HepG2 (cell line): ENCODE data around the gene KLHL3. TPM values are rescaled to one million over a fixed set of nuclear protein-coding genes. Genes with fewer than 3 reads are reported as not detected.

Source experiments
- ATAC-seq: fragments of 200-7000 bp; cut with Tn5 transposase; 3 replicates; pipeline ENCODE4 v1.9.1; 2020; ENCODE audit warnings: mild to moderate bottlenecking, moderate library complexity
- BruUV-seq: library from RNA; stranded (reverse); fragments of 400-500 nt; replicated peaks from 2 replicates; lab custom pipeline; 2021; lab: Mats Ljungman, UMichigan
- CTCF ChIA-PET: fragments of 300-600 bp; formaldehyde crosslinking; extraction: SDS; loops from one replicate; lab custom pipeline; 2021; ENCODE audit warnings: low total read pairs, inconsistent platforms, low intra/inter-chr PET ratio; lab: Yijun Ruan, JAX
- POLR2A ChIA-PET: fragments of 350-600 bp; sonication (Branson Sonifier 250); formaldehyde crosslinking; loops from one replicate; lab custom pipeline; 2020; ENCODE audit warnings: antibody characterized with exemption, inconsistent platforms; lab: Yijun Ruan, JAX
- DNase-seq: peaks from one replicate; pipeline ENCODE4 v3.0.0-alpha.2; 2015; ENCODE audit warnings: low spot score
- FAIRE-seq: peaks from 3 replicates; lab custom pipeline; 2011; peaks lifted over from hg19 to GRCh38; lab: Jason Lieb, UNC
- H2AFZ ChIP-seq: one replicate; pipeline ENCODE4 v1.6.1; 2011; ENCODE audit warnings: low read length, inconsistent platforms
- H3K27ac ChIP-seq: fragments of 300-600 bp; 3 replicates; pipeline ENCODE4 v1.8.0; 2011; ENCODE audit warnings: mixed run types, mild to moderate bottlenecking, mixed read lengths, low read length, inconsistent platforms; ENCODE audit not compliant: insufficient read depth; ENCODE audit errors: extremely low read length
- H3K27me3 ChIP-seq, 2 experiments: fragments of 200-600 bp in 1 of 2; 2 replicates in 1 of 2; 3 replicates in 1 of 2; pipeline versions ENCODE4 v1.6.0 to v1.8.0; 2011; ENCODE audit warnings: low read length in 2 of 2, mild to moderate bottlenecking in 2 of 2, moderate library complexity in 2 of 2, inconsistent platforms in 1 of 2; ENCODE audit not compliant: insufficient read depth in 2 of 2, control insufficient read depth in 1 of 2
- H3K36me3 ChIP-seq, 2 experiments: fragments of 200-600 bp in 1 of 2; replicated peaks in 1 of 2; 2 replicates in 1 of 2; 3 replicates in 1 of 2; pipeline versions ENCODE4 v1.5.1 to v1.8.0; 2011; ENCODE audit warnings: low read length in 2 of 2, inconsistent platforms in 1 of 2; ENCODE audit not compliant: insufficient read depth in 2 of 2, control insufficient read depth in 1 of 2
- H3K4me1 ChIP-seq: 2 replicates; pipeline ENCODE4 v1.5.1; 2012; ENCODE audit warnings: low read length, inconsistent platforms; ENCODE audit not compliant: insufficient read depth
- H3K4me2 ChIP-seq: 2 replicates; pipeline ENCODE4 v1.6.0; 2011; ENCODE audit warnings: low read depth, low read length, inconsistent platforms
- H3K4me3 ChIP-seq, 3 experiments: fragments of 200-600 bp in 1 of 3; sonication (generic), shearing (Covaris generic) in 1 of 3; replicated peaks in 1 of 3; 2 replicates each; pipeline ENCODE4 v1.5.1; 2011 to 2016; ENCODE audit warnings: low read length in 3 of 3, inconsistent platforms in 2 of 3, low read depth in 2 of 3, mild to moderate bottlenecking in 2 of 3, control low read depth in 1 of 3, mixed read lengths in 1 of 3; ENCODE audit not compliant: insufficient read depth in 1 of 3
- H3K79me2 ChIP-seq: one replicate; pipeline ENCODE4 v1.6.1; 2011; ENCODE audit warnings: low read length, inconsistent platforms; ENCODE audit not compliant: insufficient read depth
- H3K9ac ChIP-seq: 2 replicates; pipeline ENCODE4 v1.6.0; 2011; ENCODE audit warnings: mild to moderate bottlenecking, low read depth, low read length, inconsistent platforms; ENCODE audit not compliant: insufficient read depth
- H3K9me3 ChIP-seq: 2 replicates; pipeline ENCODE4 v1.5.1; 2012; ENCODE audit warnings: mild to moderate bottlenecking, low read length
- H4K20me1 ChIP-seq: 2 replicates; pipeline ENCODE4 v1.6.0; 2011; ENCODE audit warnings: inconsistent platforms, mild to moderate bottlenecking, low read length, moderate library complexity; ENCODE audit not compliant: insufficient read depth
- BRF2 ChIP-seq: sonication (generic); formaldehyde crosslinking; IDR thresholded peaks from 2 replicates; pipeline ENCODE4 v1.8.1; 2022; ENCODE audit warnings: mild to moderate bottlenecking, missing genetic modification reagents
- CREBL2 ChIP-seq: sonication (generic); formaldehyde crosslinking; IDR thresholded peaks from 2 replicates; pipeline ENCODE4 v1.8.1; 2023; ENCODE audit warnings: missing genetic modification reagents, mild to moderate bottlenecking, borderline replicate concordance
- E2F5 ChIP-seq: sonication (generic); formaldehyde crosslinking; conservative IDR thresholded peaks from 2 replicates; pipeline ENCODE4 v1.4.0; 2020; ENCODE audit warnings: missing genetic modification reagents
- ELF4 ChIP-seq: sonication (generic); formaldehyde crosslinking; IDR thresholded peaks from 2 replicates; pipeline ENCODE4 v1.5.0; 2020; ENCODE audit warnings: missing genetic modification reagents, mild to moderate bottlenecking, moderate library complexity, borderline replicate concordance
- EZH2 ChIP-seq: conservative IDR thresholded peaks from 2 replicates; pipeline ENCODE4 v1.6.1; 2012; ENCODE audit warnings: mild to moderate bottlenecking, low read depth, low read length, moderate library complexity
- GATA4 ChIP-seq: sonication (generic); IDR thresholded peaks from 2 replicates; pipeline ENCODE4 v1.6.1; 2016; ENCODE audit warnings: antibody characterized with exemption, low read depth, borderline replicate concordance
- HNF1A ChIP-seq, 2 experiments: sonication (generic) in 1 of 2; formaldehyde crosslinking in 1 of 2; IDR thresholded peaks; 2 replicates each; pipeline versions ENCODE4 v1.4.0 to v1.6.1; 2016 to 2020; ENCODE audit warnings: borderline replicate concordance in 1 of 2, low read depth in 1 of 2, mild to moderate bottlenecking in 1 of 2, missing genetic modification reagents in 1 of 2
- HOXA3 ChIP-seq: sonication (generic); formaldehyde crosslinking; IDR thresholded peaks from 2 replicates; pipeline ENCODE4 v1.5.0; 2020; ENCODE audit warnings: missing genetic modification reagents
- JUN ChIP-seq: sonication (generic); formaldehyde crosslinking; IDR thresholded peaks from 2 replicates; pipeline ENCODE4 v1.4.0; 2020; ENCODE audit warnings: mild to moderate bottlenecking, missing genetic modification reagents
- KDM2A ChIP-seq: sonication (generic); formaldehyde crosslinking; IDR thresholded peaks from 2 replicates; pipeline ENCODE4 v1.4.0; 2020; ENCODE audit warnings: low read depth, missing genetic modification reagents, borderline replicate concordance
- PCBP2 ChIP-seq: fragments of 200-400 bp; formaldehyde crosslinking; optimal IDR thresholded peaks from 2 replicates; pipeline ENCODE3; 2018; ENCODE audit warnings: low read length, low read depth; ENCODE audit not compliant: poor library complexity, severe bottlenecking
- RBFOX2 ChIP-seq: fragments of 200-400 bp; formaldehyde crosslinking; IDR thresholded peaks from 2 replicates; pipeline ENCODE4 v1.6.1; 2017; ENCODE audit warnings: low read depth, mild to moderate bottlenecking, low read length
- TAF1 ChIP-seq: sonication (generic); formaldehyde crosslinking; IDR thresholded peaks from 2 replicates; pipeline ENCODE4 v1.4.0; 2020; ENCODE audit warnings: missing genetic modification reagents
- ZFP36 ChIP-seq: fragments of 150-350 bp; IDR thresholded peaks from 2 replicates; pipeline ENCODE4 v1.6.1; 2018; ENCODE audit warnings: borderline replicate concordance, low read length, low read depth; ENCODE audit not compliant: partially characterized antibody
- ZNF510 ChIP-seq: sonication (generic); formaldehyde crosslinking; IDR thresholded peaks from 2 replicates; pipeline ENCODE4 v1.4.0; 2020; ENCODE audit warnings: low read depth, mild to moderate bottlenecking, missing genetic modification reagents
- ZNF644 ChIP-seq: IDR thresholded peaks from 2 replicates; pipeline ENCODE4 v1.6.1; 2016; ENCODE audit warnings: low read depth
- ZNF841 ChIP-seq: sonication (generic); formaldehyde crosslinking; IDR thresholded peaks from 2 replicates; pipeline ENCODE4 v1.8.1; 2023; ENCODE audit warnings: missing genetic modification reagents, borderline replicate concordance
- WGBS: methylation state at CpG from one replicate; pipeline ENCODE4 v1.1.6; 2017; ENCODE audit warnings: low lambda C conversion rate; 5-methylcytosine and 5-hydroxymethylcytosine counted together
- in situ Hi-C: cut with HindIII; loops from 2 replicates; pipeline ENCODE4 v1.10.0; 2017; ENCODE audit warnings: low pct_unique_long_range_greater_than_20kb; ENCODE audit not compliant: extremely low pct_ligation_motif_present
- intact Hi-C: fragments of 100-400 bp; cut with micrococcal nuclease; formaldehyde crosslinking; loops from one replicate; pipeline ENCODE4 v1.10.0; 2022; ENCODE audit not compliant: unreplicated experiment
- polyA plus RNA-seq, 8 experiments: library from polyadenylated mRNA; depleted of rRNA in 3 of 8; stranded (reverse) in 7 of 8; unstranded in 1 of 8; fragments of >200 nt; fragmentation: Illumina TruSeq in 4 of 8; extraction: Trizol in 4 of 8; gene quantifications; 2 replicates each; pipeline versions ENCODE4 v1.2.1 to v1.2.3, GENCODE V29; 2011 to 2016; ENCODE audit warnings: low read depth in 4 of 8, missing spikeins in 1 of 8, mixed read lengths in 1 of 8; ENCODE audit not compliant: insufficient read depth in 1 of 8
- total RNA-seq, 5 experiments: library from RNA; depleted of rRNA; stranded (reverse); fragments of >200 nt; fragmentation: Illumina TruSeq; extraction: Trizol; gene quantifications; 2 replicates each; pipeline ENCODE4 v1.2.3, GENCODE V29; 2016; ENCODE audit warnings: low read depth in 1 of 5

KLHL3 gene
- total and polyA plus RNA-seq, 2 of the 13 experiments (the other 11 are each of a cell fraction or from before 2014, with no cell fraction given) = 0.02 to 0.08 TPM

- H2AFZ ChIP-seq = no peak overlapping the region
- H3K27ac ChIP-seq = no peak overlapping the region
- ChIA-PET CTCF (no interaction called here), POLR2A (no interaction called here)
- BruUV-seq = no TSS peak
- WGBS = 36% methylated on average over 3 of the region's 3 CpGs
- H4K20me1 ChIP-seq = no peaks in the 10 kb centered on the region
- H3K9ac ChIP-seq = no peak overlapping the region
- no peak overlapping the region for H3K4me3 ChIP-seq
- no peak overlapping the region for H3K4me2 ChIP-seq
- no peaks in the 10 kb centered on the region for H3K27me3 ChIP-seq
- no peak for FAIRE-seq
- ATAC-seq = no peak
- peaks cover 6% of the 10 kb centered on the region; the same call in 1 of the 2 replicates for H3K4me1 ChIP-seq
- no peaks in the 10 kb centered on the region for H3K9me3 ChIP-seq
- no peaks in the 10 kb centered on the region for H3K79me2 ChIP-seq
- intact Hi-C loops = no loop called here
- in situ Hi-C loops = loop anchor here (10.0 kb wide), 1 partner anchor 432 kb away; no protein-coding TSS in a partner anchor
- DNase-seq = no peak
- TF ChIP-seq PCBP2 (no peak), HNF1A (IDR thresholded peaks at IDR 0.05; ENCODE audit: low read depth) (no peak), HNF1A (CRISPR knock-in tag; IDR thresholded peaks at IDR 0.05; ENCODE audit: borderline replicate concordance) (no peak), TAF1 (no peak), BRF2 (CRISPR knock-in tag) (no peak), GATA4 (no peak), E2F5 (no peak), HOXA3 (CRISPR knock-in tag) (no peak), ELF4 (CRISPR knock-in tag) (no peak), ZFP36 (no peak), ZNF510 (CRISPR knock-in tag) (no peak), ZNF644 (no peak), ZNF841 (no peak), JUN (no peak), KDM2A (no peak), CREBL2 (CRISPR knock-in tag) (no peak), RBFOX2 (no peak), EZH2 (no peak)
- H3K36me3 ChIP-seq = no peaks in the 10 kb centered on the region
Measured at GRCh38 chr5:137632716-137633115, 103.2 kb downstream of the KLHL3 start.
